ENCODE measurements around the gene XPNPEP1.
"Not testable (repeated sequence)": the region's sequence is repeated elsewhere in the genome, so short reads cannot be mapped to it uniquely, and the experiment has no call there.

The XPNPEP1 gene

DNA sequence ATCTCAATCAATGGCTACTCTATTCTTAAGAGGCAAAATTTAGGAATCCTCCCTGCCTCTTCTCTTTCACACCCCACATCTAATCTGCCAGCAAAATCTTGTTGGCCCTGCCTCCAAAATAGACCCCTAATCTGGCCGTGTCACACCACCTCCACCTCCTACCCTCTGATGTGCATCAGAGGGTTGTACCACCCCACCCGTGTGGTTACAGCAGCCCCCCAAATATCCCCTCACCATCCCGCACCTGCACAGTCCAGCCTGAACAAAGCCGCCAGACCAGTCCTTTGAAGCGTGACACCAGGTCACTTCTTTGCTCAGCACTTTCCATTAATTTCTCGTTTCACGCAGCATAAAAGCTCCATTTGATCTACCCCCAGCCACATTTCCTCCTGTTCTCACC is 776 bp upstream of the XPNPEP1 start:
- DNase-seq (ENCODE audit: low read depth) = no peak

DNA sequence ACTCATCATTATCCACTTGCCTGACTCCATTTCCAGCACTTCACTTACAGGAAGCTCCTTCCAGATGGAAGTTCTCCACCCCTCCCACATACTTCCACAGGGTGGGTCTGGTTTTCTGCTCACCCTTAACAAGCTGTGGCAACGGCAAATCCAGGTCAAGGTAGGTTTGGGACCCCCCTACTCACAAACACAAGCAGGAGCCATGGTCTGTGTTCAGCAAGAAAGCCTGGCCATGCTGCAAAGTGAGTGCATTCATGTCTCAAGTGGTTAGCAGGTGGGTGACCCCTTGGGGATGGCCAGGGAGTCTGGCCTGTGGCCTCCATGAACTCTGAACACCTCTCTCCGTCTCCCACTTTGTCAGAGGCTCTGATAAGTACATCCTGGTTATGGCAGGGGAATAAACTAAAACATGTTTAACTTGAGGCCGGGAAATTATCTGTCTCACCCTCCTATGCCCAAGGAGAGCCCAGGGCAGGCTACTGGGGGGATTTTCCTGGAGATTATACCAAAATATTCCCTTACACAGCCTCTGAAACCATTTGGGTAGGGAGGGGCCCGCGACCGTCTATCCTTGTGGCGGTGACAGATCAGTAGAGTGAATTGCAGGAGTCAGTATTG is 844 bp downstream of the XPNPEP1 start:
- no peak for DNase-seq (ENCODE audit: low read depth)

DNA sequence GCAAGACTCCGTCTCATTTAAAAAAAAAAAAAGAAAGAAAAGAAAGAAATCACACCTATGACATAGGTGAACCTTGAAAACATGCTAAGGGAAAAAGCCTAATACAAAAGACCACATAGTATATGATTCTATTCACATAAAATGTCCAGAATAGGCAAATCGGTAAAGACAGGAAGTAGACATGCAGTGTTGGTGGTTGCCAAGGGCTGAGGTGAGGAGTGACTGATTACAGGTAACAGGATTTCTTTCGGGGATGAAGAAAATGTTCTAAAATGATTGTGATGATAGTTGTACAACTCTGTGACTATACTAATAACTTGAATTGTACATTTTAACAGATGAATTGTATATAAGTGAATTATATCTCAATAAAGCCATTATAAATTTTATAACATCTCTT is 3.3 kb downstream of the XPNPEP1 start:
- DNase-seq (ENCODE audit: low read depth) = no peak

DNA sequence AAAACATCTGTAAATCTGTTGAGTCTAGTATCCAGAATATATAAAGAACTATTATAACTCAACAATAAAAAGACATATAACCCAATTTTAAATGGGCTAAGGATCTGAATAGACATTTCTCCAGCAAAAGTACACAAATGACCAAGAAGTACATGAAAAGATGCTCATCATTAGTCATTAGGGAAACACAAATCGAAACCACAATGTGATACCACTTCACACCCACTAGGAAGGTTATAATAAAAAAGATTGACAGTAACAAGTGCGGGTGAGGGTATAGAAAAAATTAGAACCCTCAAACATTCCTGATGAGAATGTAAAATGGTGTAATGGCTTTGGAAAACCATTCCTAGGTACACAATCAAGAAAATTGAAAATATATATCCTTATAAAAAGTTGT is 4.1 kb downstream of the XPNPEP1 start:
- no peak for DNase-seq (ENCODE audit: low read depth)

DNA sequence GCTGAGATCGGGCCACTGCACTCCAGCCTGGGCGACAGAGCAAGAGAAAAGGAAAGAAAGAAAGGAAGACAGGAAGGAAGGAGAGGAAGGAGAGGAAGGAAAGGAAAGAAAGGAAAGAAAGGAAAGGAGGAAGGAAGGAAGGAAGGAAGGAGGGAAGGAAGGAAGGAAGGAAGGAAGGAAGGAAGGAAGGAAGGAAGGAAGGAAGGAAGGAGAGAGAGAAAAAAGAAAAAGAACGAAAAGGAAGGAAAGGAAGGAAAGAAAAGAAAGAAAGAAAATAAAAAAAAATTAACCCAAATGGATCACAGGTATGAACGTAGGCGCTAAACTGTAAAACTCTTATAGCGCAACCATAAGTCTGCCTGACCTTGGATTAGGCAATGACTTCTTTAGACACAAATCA is 4.6 kb downstream of the XPNPEP1 start:
- DNase-seq (ENCODE audit: low read depth) = not testable (repeated sequence)

DNA sequence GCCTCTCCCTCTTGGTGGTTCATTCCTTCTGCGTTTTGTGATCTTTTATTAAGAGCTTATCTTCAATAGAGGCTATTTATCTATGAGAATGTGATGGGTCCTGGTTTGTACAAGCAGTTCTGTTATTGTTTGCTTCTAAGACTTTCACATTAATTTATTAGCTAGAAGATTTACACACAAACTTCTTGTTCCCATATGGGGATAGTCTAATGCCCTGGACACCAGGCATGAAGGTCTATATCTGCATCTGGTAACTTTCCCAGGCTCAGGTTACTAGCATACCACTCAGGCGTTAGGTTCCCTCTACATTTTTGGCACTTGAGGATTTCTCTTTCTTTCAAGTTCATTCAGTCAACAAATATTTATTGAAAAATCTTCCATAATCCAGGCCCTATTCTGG is 7.7 kb downstream of the XPNPEP1 start:
- no peak for DNase-seq (ENCODE audit: low read depth)

DNA sequence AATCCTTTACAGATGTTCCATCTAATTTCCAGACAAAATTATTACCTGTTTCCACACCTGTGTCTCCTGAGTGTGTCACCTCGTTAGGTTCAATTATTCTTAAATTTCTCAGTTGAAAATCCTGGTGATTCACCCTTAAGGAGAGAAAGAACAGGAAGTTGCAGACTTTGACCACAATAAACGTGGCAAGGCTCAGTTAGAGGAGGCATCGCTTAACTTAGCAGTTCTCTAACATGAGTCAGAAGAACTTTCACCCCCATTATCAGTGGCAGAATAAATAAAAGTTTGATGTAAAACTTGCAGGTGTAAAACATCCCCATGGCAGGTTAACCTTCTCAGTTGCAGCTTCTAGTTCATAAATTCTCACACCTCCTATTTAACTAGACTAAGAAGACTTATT is 8.3 kb downstream of the XPNPEP1 start:
- DNase-seq (ENCODE audit: low read depth) = no peak

DNA sequence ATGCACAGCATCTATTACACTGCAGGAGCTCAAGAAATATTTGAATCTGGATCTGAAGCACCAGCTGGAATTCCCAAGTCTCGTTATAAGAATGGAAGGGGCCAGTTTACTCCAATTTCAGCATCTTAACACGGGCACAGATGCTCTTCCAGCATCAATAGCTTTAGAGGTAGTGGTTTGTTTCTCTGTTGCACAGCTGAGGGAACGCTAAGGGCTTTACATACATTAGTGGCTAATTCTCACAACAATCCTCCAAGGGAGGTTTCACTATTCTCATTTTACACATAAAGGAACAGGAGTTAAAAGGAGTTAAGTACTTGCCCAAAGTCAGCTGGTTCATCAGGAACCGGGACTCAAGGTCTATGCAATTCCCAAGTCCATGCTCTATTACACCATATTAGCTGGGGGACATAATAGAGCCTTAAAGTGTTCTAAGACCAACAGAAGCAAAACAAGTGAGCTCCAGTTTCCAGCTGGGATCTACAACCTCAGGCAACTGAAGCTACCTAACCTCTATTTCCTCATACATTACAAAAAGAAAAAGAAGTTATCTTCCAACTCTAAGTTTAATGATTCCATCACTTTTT is 9.9 kb downstream of the XPNPEP1 start:
- DNase-seq (ENCODE audit: low read depth) = no peak

DNA sequence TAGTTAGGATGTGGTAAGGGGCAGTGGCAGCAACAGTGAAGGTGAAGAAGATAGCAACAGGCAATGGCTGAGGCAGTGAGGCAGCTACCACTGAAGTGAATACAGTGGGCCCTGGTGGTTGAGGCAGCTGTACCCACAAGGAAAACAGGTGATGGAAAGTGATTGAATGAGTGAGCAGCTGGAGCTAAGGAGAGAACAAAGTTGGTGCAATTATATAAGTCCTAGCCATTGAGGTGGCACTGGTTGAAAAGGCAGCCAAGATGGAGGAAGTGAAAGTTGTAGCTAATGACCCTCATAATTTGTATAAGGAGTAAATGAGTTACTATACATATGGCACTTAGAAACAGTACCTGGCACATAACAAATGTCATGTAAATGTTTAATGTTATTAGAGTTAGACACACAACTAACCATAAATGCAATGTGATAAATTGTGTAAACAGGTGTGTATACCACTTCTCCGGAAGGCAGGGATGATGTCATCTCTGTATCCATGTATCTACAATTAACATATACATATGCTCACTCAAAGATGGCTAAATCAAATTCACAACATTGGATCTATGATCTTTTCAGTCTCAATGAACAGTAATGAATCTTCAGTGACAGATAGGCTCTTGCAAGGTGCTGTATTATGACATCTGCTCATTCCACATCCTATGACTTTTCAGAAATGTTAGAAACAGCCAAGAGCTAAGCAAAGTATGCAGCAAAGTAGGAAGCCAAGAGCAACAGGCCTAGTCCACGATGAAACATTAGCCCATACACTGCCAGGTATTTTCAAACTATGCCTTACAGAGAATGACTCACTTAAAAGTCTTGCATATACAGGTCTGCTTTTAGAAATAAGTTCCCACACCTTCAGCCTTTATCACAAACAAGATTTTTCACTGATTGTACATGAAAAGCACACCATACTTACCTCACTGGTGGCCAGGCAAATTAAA is 10.7 kb downstream of the XPNPEP1 start:
- DNase-seq (ENCODE audit: low read depth) = no peak

DNA sequence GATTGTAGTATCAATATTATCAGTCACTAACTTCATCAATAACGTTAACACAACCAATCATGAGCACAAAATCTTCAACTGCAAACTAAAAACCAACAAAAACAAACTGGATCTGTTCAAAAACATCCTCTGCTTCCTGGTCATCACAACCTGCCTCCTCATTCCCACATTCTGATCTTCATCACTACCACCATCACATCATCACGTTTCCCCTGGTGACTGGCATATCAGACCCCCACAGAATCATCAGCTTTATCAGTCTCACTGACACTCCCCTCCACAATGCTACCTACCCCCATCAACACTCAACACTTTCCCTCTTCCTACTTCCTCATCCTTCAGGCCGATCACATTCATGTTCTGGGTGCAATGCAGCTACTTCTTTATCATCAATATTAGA is 11.4 kb downstream of the XPNPEP1 start:
- no peak for DNase-seq (ENCODE audit: low read depth)

DNA sequence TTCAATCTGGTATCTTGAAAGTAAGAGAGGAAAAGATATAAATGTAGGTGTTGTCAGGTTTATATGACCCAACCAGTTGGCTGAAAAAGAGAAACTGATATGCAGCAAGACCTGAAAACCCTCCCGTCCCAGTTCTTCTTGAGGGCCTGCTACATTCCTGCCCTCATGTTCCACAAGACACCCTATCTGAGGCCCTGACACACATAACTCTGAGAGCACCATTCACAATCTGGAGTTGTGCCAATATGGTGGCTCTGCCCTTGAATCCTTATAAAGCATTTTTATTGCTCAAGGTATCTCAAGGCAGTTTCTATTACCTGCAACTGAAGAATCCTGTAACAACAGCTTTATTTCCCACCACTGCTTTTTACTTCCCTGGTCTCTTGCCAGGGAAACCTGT is 17.0 kb downstream of the XPNPEP1 start:
- DNase-seq (ENCODE audit: low read depth) = no peak

DNA sequence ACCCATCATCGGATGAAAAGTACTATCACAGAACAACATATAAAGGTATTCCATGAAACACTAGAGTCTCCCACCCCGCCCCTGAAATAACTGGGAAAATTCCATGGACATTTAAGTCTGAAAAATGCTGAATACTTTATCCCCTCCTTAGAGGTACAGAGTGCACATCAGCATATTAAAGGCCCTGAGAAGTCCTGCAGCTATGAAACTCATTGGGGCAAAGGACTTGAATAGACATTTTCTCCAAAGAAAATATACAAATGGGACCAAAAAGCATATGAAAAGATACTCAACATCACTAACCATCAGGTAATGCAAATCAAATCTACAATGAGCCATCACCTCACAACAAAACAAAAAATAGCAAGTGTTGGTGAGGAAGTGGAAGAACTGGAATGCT is 18.9 kb downstream of the XPNPEP1 start:
- no peak for DNase-seq (ENCODE audit: low read depth)

DNA sequence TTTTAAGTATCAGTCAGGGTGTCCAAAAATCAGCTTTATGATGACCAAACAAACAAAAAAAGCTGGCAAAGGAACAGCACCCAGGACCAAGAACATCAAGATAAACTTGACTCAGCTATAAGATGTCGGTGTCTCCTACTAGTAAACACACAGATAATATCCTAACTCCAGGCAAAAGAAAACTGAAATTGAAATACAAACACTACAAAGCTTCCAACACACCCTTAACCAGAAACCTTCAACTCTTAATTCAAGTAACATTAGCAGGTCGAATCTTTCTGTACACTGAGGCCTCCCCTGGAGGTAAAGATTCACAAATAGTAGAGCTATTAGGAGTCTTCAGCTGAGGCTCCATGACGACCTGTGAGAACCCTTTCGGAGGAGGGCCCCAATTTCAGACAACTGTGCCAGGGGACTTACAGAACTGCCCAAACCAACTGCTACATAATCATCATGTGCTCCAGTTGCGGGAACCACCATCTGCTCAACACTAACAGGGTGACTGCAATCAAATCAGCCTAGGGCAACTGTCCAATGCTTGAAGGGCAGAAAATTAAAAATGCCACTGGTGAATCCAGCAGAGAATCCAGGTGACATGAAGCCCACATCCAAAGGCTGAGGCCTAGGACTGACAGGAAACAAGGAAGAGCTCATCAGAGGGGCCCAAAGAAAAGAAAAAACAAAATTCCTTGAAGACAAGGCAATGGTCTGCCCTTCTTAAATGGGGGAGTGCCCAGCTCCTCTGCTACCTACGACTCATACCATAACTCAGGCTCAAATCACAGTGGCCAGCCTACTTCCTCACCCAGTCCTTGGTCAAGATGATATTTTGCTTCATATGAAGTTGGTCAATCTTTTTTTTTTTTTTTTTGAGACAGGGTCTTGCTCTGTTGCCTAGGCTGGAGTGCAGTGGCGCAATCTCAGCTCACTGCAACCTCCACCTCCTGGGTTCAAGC is 20.0 kb downstream of the XPNPEP1 start:
- DNase-seq (ENCODE audit: low read depth) = no peak

DNA sequence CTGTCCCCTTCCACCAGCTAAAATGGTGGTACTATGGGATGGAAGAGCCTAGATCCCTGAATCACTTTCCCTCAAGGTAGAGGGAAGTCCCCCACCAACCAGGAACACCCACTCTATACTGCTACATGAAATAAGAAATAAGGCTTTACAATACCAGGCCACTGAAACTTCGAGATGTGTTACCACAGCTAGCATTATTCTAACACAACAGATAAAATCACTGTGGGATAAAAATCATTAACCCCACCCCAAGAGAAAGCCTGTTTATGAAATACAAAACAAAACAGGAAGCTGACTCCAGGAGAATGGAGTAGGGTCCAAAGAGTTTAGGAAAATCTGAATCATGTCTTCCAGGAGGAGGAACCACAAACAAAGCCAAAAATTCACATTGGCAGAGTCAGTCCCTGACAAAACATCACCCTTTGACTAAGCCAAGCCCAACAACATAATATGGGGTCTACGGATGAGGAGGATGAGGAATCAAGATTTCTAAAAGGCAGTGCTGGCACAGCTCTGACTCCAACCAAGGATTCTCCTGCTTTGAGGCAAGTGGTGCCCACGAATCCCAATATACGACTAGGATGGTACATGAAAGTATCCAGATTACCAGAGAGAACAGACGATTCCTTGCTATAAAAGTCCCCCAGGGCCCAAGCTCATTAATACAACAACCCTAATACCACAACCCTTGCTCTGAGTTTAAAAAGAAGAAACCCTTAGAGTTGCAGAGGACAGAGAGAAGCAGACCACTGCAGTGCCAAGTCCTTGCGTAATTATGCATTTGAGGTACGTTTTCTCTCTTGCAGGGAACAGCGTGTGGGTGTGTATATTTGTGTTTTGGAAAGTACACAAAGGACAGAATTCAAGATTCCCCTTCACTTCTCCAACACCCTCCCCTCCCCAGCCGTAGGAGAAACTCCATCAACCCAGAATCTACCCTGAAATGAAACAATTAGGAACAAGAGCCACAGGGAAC is 23.7 kb downstream of the XPNPEP1 start:
- DNase-seq (ENCODE audit: low read depth) = no peak

DNA sequence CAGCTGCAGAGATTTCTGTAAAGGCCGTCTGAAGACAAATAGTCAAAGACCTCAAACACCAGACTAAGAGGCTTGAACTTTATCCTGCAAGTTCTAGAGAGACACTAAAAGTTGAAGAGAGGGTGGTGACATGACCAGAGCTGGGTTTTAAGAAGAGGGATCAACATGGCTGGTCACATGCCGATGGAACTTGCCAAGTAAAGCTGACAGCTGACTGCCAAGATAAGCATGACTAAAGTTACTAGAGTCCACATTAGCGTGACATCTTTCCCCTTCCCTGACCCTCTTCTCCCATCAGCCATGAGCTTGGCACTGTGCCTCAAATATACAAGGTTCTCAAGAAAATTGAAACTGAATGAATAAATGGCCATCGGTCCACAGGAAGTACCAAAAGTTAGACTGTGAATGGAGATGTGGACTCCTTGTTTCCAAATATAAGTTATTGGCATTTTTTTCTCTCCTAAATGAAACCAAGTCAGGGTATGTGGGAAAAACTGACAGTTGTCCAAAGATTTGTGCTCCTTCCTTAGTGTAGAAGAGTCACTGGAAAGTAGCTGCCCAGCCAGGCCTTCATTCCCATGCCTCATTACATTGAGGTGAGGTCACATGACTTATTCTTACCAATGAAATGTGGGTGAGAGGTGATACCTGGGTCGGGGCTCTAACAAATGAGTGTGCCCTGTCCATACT is 24.5 kb downstream of the XPNPEP1 start:
- DNase-seq (ENCODE audit: low read depth) = no peak

DNA sequence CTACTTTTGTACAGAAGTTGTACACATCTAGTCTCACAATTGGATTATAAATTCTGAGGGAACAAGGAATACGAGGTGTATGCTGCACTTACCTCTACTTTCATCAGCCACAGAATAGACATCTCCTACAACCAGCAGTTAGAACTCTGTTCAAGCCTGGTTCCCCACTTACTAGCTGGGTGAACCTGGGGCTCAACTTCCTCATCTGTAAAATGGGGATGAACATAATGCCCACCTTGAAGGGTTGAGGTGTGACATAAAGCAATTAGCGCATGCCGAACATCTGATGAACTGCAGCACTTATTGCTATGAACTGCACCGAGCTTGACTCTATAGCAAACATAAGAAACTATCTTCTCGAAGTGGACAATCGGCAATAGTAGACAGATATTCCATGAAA is 25.3 kb downstream of the XPNPEP1 start:
- DNase-seq (ENCODE audit: low read depth) = no peak

DNA sequence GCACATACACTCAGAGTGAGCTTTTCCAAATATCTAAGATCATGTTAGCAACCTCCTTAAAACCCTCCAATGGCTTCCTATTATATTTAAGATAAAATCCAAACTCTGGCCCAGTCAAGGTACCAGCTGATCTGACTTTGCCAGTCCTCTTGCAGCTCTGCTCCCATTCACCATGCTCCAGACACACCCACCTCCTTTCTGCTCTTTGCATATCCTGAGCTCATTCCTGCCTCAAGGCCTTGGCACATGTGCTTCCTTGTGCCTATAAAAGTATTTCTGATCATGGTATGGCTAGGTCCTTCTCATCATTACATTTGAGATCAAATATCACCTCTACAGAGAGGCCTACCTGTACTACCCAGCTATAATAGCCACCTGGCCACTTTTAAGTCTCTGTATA is 27.5 kb downstream of the XPNPEP1 start:
- no peak for DNase-seq (ENCODE audit: low read depth)

DNA sequence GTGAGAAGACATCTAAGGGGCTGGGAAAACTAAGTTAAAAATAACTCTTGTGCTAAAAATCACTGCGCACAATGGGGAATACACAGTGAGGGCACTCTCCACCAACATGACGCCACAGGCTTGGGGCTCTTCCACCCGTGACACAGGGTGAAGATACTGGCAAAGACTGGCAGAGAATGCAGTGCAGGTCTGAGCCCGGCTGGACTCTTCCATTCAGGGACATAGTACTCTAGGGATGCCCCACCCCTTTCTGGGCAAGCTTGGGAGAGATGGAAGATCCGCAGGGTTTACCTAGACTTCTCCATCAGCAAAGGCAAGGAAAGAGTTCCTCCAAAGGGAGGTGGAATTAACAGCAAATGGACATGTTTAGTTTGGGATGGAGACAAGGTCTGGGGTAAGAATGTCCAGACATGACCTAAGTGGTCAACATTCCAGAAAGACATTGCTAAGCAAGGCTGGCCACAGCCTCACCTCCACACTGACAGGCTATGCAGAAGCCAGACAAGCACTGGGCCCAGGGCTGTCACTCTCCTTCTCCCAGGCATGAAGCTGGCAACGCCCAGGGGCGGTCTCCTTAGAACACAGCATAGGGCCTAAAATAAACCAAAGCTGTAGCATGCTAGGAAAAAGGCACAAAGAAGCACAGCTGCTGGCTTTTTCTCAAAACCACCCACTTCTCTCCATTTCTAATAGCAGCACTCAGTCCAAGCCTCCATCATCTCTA is 28.1 kb downstream of the XPNPEP1 start:
- no peak for DNase-seq (ENCODE audit: low read depth)

DNA sequence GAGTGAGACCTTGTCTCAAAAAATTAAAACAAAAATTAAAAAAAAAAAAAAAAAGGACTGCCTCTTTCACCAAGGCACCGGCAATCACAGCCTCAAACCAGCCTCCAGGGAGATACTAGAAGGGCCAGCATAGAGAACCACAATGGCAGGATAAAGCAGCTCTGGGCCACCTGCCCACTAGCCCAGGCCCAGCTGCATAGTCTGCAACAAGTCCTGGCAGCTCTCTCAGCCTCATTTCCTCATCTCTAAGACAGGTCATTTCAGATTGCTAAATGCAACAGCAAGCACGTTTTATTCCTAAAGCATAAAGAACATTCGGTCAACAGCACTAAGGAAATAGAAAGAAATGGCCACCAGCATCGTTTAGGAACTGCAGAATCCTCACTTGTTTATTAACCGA is 28.8 kb downstream of the XPNPEP1 start:
- no peak for DNase-seq (ENCODE audit: low read depth)

DNA sequence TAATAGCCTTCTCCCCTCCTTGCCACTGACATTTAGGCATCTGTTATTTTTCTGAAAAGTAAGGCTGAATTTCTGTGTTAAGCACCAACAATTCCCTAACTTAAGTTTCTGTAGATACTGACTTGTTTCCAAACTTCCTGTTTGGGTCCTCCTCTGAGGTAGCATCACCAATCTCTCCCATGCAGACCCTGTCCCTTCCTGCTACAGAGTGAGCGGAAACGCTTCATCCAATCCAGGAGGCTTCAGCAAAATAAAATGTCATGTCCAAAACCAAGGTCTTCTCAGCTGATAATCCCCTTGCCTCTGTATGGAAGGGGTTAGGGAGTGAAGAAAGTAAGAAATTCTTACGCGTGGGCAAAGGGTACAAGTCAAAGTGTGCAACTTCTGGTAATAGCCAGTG is 29.9 kb downstream of the XPNPEP1 start:
- DNase-seq (ENCODE audit: low read depth) = no peak

Measured in activated T-helper 1 cell treated with Interleukin-2 at 50 U/mL for 16 hours (primary cell).